Vein endothelial cell (primary cell): ENCODE data around the gene HINFP. TPM values are rescaled to one million over a fixed set of nuclear protein-coding genes. Genes with fewer than 3 reads are reported as not detected.

ENCODE experiments used
- total RNA-seq: library from RNA; depleted of rRNA; stranded (reverse); fragments of >200 nt; gene quantifications from 2 replicates; pipeline ENCODE4 v1.2.3, GENCODE V29; 2012

HINFP gene
- total RNA-seq = 24.4 and 24.5 TPM in 2 replicates

GRCh38 chr11:119121008-119121810, at the start of gene HINFP:
Gene HINFP, plus strand, starts transcription at chr11:119121580. Its CDS starts 5,365 bp downstream, at chr11:119126945.

GRCh38 chr11:119084663-119085436, 36.5 kb upstream of the HINFP start, which contains the start of gene HMBS:
Gene HMBS, plus strand, starts transcription at chr11:119084881. Its CDS starts 153 bp downstream, at chr11:119085034.

GRCh38 chr11:119101759-119102423, 19.5 kb upstream of the HINFP start, which contains the start of gene DPAGT1:
Gene DPAGT1, minus strand, starts transcription at chr11:119101853. Its CDS starts 198 bp downstream, at chr11:119101655.

GRCh38 chr11:119106564-119107537, 14.5 kb upstream of the HINFP start, which contains the start of gene C2CD2L:
Gene C2CD2L, plus strand, starts transcription at chr11:119107344. Its CDS starts 398 bp downstream, at chr11:119107742.

GRCh38 chr11:119149018-119149785, 27.8 kb downstream of the HINFP start, which contains the start of gene ABCG4:
Gene ABCG4, plus strand, starts transcription at chr11:119149052. Its CDS starts 914 bp downstream, at chr11:119149966.

GRCh38 chr11:119168471-119169281, 47.3 kb downstream of the HINFP start, which contains the start of gene NLRX1:
Gene NLRX1, plus strand, starts transcription at chr11:119168725. Its CDS starts 2,679 bp downstream, at chr11:119171404.

Other genes with a start within 250 kb of the HINFP start
- not detected in 2 replicates for gene CXCR5, start 237.7 kb upstream of the HINFP start, total RNA-seq
- 13.9 and 22.9 TPM in 2 replicates for gene BCL9L, start 195.7 kb upstream of the HINFP start, total RNA-seq
- gene UPK2, start 165.3 kb upstream of the HINFP start, total RNA-seq = not detected in 2 replicates
- gene FOXR1, start 149.8 kb upstream of the HINFP start, total RNA-seq = not detected in 2 replicates
- gene CENATAC, start 123.4 kb upstream of the HINFP start, total RNA-seq = 24.2 and 27.2 TPM in 2 replicates
- 1,172 and 2,215 TPM in 2 replicates for gene RPS25, start 103.2 kb upstream of the HINFP start, total RNA-seq
- gene TRAPPC4, start 102.8 kb upstream of the HINFP start, total RNA-seq = 54.2 and 66.2 TPM in 2 replicates
- gene SLC37A4, start 90.7 kb upstream of the HINFP start, total RNA-seq = 17.7 and 27.4 TPM in 2 replicates
- 230 and 263 TPM in 2 replicates for gene HYOU1, start 64.4 kb upstream of the HINFP start, total RNA-seq
- gene VPS11, start 53.8 kb upstream of the HINFP start, total RNA-seq = 25.5 and 32.3 TPM in 2 replicates
- gene HMBS, start 36.7 kb upstream of the HINFP start, total RNA-seq = 6.9 and 7.3 TPM in 2 replicates
- gene DPAGT1, start 19.7 kb upstream of the HINFP start, total RNA-seq = 27.2 and 34.9 TPM in 2 replicates
- gene C2CD2L, start 14.2 kb upstream of the HINFP start, total RNA-seq = 4.6 and 6.2 TPM in 2 replicates
- 0.33 and 1.1 TPM in 2 replicates for gene ABCG4, start 27.5 kb downstream of the HINFP start, total RNA-seq
- 17.5 and 22.5 TPM in 2 replicates for gene NLRX1, start 47.1 kb downstream of the HINFP start, total RNA-seq
- not detected in 2 replicates for gene NHERF4, start 63.9 kb downstream of the HINFP start, total RNA-seq
- 23.2 and 33.1 TPM in 2 replicates for gene CBL, start 84.8 kb downstream of the HINFP start, total RNA-seq
- gene MCAM, start 195.6 kb downstream of the HINFP start, total RNA-seq = 1,416 and 4,821 TPM in 2 replicates
- gene RNF26, start 212.9 kb downstream of the HINFP start, total RNA-seq = 6.4 and 7.2 TPM in 2 replicates
- gene C1QTNF5, start 219.3 kb downstream of the HINFP start, total RNA-seq = 79.7 and 111 TPM in 2 replicates
- under 0.01 TPM in 2 replicates for gene MFRP, start 225.1 kb downstream of the HINFP start, total RNA-seq